Keratinocyte (primary cell): Measurements from ENCODE around the gene CORO1C. TPM values are rescaled to one million over a fixed set of nuclear protein-coding genes. Genes with fewer than 3 reads are reported as not detected.

Experiments used
- DNase-seq: peaks from one replicate; pipeline ENCODE4 v3.0.0-alpha.2; 2011; ENCODE audit warnings: low read depth, missing footprints, low spot score
- FAIRE-seq: peaks from 2 replicates; lab custom pipeline; 2011; peaks lifted over from hg19 to GRCh38; lab: Jason Lieb, UNC
- H2AFZ ChIP-seq: 2 replicates; pipeline ENCODE4 v1.6.0; 2012; ENCODE audit warnings: low read length, control low read depth, inconsistent platforms; ENCODE audit not compliant: control insufficient read depth
- H3K27ac ChIP-seq: 2 replicates; pipeline ENCODE4 v1.5.1; 2011; ENCODE audit warnings: low read length; ENCODE audit not compliant: control insufficient read depth, insufficient read depth
- H3K27me3 ChIP-seq: 3 replicates; pipeline ENCODE4 v1.6.0; 2011; ENCODE audit warnings: low read length; ENCODE audit not compliant: control insufficient read depth, insufficient read depth; ENCODE audit errors: extremely low read depth
- H3K36me3 ChIP-seq, 2 experiments: 2 replicates in 1 of 2; 3 replicates in 1 of 2; pipeline ENCODE4 v1.5.1; 2011; ENCODE audit warnings: low read length in 2 of 2, mild to moderate bottlenecking in 1 of 2; ENCODE audit not compliant: control insufficient read depth in 2 of 2, insufficient read depth in 2 of 2; ENCODE audit errors: extremely low read depth in 1 of 2
- H3K4me1 ChIP-seq: 3 replicates; pipeline ENCODE4 v1.5.1; 2011; ENCODE audit warnings: low read length; ENCODE audit not compliant: control insufficient read depth, insufficient read depth; ENCODE audit errors: extremely low read depth
- H3K4me2 ChIP-seq: 3 replicates; pipeline ENCODE4 v1.6.0; 2011; ENCODE audit warnings: low read depth, low read length; ENCODE audit not compliant: control insufficient read depth, insufficient read depth; ENCODE audit errors: extremely low read depth
- H3K4me3 ChIP-seq, 3 experiments: fragments of 200-600 bp in 1 of 3; sonication (generic) in 1 of 3; 2 replicates in 2 of 3; 3 replicates in 1 of 3; pipeline ENCODE4 v1.5.1; 2011 to 2016; ENCODE audit warnings: low read length in 3 of 3, mild to moderate bottlenecking in 3 of 3, control low read depth in 2 of 3, inconsistent platforms in 1 of 3, low read depth in 1 of 3, mixed read lengths in 1 of 3, mixed run types in 1 of 3, moderate library complexity in 1 of 3; ENCODE audit not compliant: control insufficient read depth in 2 of 3, insufficient read depth in 2 of 3; ENCODE audit errors: extremely low read depth in 1 of 3
- H3K79me2 ChIP-seq: 2 replicates; pipeline ENCODE4 v1.6.0; 2012; ENCODE audit warnings: low read length; ENCODE audit not compliant: control insufficient read depth, insufficient read depth
- H3K9ac ChIP-seq: 3 replicates; pipeline ENCODE4 v1.6.0; 2011; ENCODE audit warnings: low read length; ENCODE audit not compliant: control insufficient read depth, insufficient read depth; ENCODE audit errors: extremely low read depth
- H3K9me1 ChIP-seq: 3 replicates; pipeline ENCODE4 v1.6.0; 2011; ENCODE audit warnings: low read length; ENCODE audit not compliant: control insufficient read depth, insufficient read depth; ENCODE audit errors: extremely low read depth
- H3K9me3 ChIP-seq: 2 replicates; pipeline ENCODE4 v1.5.1; 2012; ENCODE audit warnings: low read depth, low read length; ENCODE audit not compliant: control insufficient read depth
- H4K20me1 ChIP-seq: 3 replicates; pipeline ENCODE4 v1.6.0; 2011; ENCODE audit warnings: low read length; ENCODE audit not compliant: control insufficient read depth, insufficient read depth; ENCODE audit errors: extremely low read depth
- CTCF ChIP-seq, 3 experiments: IDR thresholded peaks in 1 of 3; conservative IDR thresholded peaks in 1 of 3; optimal IDR thresholded peaks in 1 of 3; 2 replicates in 2 of 3; 3 replicates in 1 of 3; pipeline versions ENCODE3 to v1.5.1; 2011; ENCODE audit warnings: low read length in 3 of 3, mild to moderate bottlenecking in 3 of 3, moderate library complexity in 2 of 3, control low read depth in 1 of 3, inconsistent platforms in 1 of 3; ENCODE audit not compliant: insufficient read depth in 2 of 3; ENCODE audit errors: extremely low read depth in 1 of 3
- EZH2 ChIP-seq: IDR thresholded peaks from one replicate; pipeline ENCODE4 v1.6.1; 2012; ENCODE audit warnings: inconsistent platforms, mild to moderate bottlenecking, low read length, moderate library complexity
- dilution Hi-C: fragments of 300-500 bp; cut with MboI; formaldehyde crosslinking; loops from one replicate; pipeline ENCODE4 v1.7.0; 2020; ENCODE audit warnings: low sequenced_read_pairs; ENCODE audit not compliant: extremely low pct_ligation_motif_present
- polyA plus RNA-seq, 5 experiments: library from polyadenylated mRNA; depleted of rRNA in 3 of 5; stranded (reverse) in 3 of 5; stranded (forward) in 1 of 5; unstranded in 1 of 5; fragments of >200 nt; gene quantifications; 1 replicate in 1 of 5; 2 replicates in 3 of 5; 3 replicates in 1 of 5; pipeline versions ENCODE4 v1.2.1 to v1.2.3, GENCODE V29; 2011 to 2012; ENCODE audit warnings: missing spikeins in 2 of 5, low read depth in 1 of 5, low replicate concordance in 1 of 5

Gene CORO1C
- polyA plus RNA-seq, 1 donor (not counting 4 experiments of a cell fraction or from before 2014, with no cell fraction given), result 283 TPM

- DNase-seq, result no peak
- peak overlapping the region; percentile 31 for H3K27ac ChIP-seq
- TF ChIP-seq CTCF (optimal IDR thresholded peaks at IDR 0.05 in 1 of 3, IDR thresholded peaks at IDR 0.05 in 1 of 3, conservative IDR thresholded peaks at IDR 0.05 in 1 of 3; ENCODE audit: extremely low read depth in 1 of 3, insufficient read depth in 2 of 3, low read length in 3 of 3) (no peak), EZH2 (no peak)
- dilution Hi-C loops, result no loop called here
- H3K4me2 ChIP-seq, result peak overlapping the region; percentile 4
- H3K9me3 ChIP-seq, result no peaks in the 10 kb centered on the region
- no peaks in the 10 kb centered on the region for H3K36me3 ChIP-seq
- peaks cover 20% of the 10 kb centered on the region for H3K4me1 ChIP-seq
- no peaks in the 10 kb centered on the region for H3K79me2 ChIP-seq
- H3K9ac ChIP-seq, result peak overlapping the region; percentile 0
- H2AFZ ChIP-seq, result peak overlapping the region; percentile 34
- FAIRE-seq, result peak; percentile 68
- H3K9me1 ChIP-seq, result no peaks in the 10 kb centered on the region
- no peaks in the 10 kb centered on the region for H3K27me3 ChIP-seq
- H3K4me3 ChIP-seq, result no peak overlapping the region
- H4K20me1 ChIP-seq, result peaks cover 2% of the 10 kb centered on the region
These were observed 42.8 kb upstream of the CORO1C start for GRCh38 chr12:108773798-108774788.

DNA sequence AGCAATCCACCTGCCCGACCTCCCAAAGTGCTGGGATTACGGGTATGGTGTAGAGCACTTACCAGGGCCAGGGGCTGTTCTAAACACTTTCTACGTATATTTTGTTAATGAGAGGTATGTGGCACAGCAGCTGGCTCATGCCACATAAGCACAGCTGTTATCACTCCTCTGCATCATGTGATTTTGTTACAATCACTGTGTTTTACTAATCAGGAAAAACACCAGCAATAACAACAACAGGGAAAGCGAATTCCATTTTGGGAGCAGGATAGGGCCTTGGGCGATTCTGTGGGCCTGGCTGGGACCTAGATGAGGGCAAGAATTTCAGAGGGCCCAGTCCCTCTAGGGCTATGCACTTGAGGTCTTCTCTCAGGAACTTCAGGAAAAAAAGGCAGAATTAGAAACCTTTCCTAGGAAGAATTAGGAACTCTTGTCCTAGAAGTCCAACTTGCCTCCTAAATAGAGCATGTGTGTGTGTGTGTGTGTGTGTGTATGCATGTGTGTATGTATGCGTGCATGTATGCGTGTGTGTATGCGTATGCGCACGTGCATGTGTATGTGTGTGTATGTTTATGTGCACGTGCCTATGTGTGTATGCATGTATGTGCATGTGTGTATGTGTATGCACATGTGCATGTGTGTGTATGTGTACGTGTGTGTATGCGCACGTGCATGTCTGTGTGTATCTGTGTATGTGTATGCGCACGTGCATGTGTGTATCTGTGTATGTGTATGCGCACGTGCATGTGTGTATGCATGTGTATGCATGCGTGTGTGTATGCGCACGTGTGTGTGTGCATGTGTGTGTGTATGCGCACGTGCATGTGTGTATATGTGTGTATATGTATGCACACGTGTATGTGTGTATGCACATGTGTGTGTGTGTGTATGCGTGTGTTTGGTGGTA, 41.8 kb upstream of the CORO1C start:
- peaks cover under 1% of the 10 kb centered on the region for H4K20me1 ChIP-seq
- no peaks in the 10 kb centered on the region for H3K36me3 ChIP-seq
- TF ChIP-seq EZH2 (no peak), CTCF (optimal IDR thresholded peaks at IDR 0.05 in 1 of 3, IDR thresholded peaks at IDR 0.05 in 1 of 3, conservative IDR thresholded peaks at IDR 0.05 in 1 of 3; ENCODE audit: extremely low read depth in 1 of 3, insufficient read depth in 2 of 3, low read length in 3 of 3) (no peak)
- DNase-seq (no peak), FAIRE-seq (peak; percentile 79)
- dilution Hi-C loops, result no loop called here
- no peak overlapping the region for H3K4me2 ChIP-seq
- H3K27me3 ChIP-seq, result no peaks in the 10 kb centered on the region
- H3K9me1 ChIP-seq, result no peaks in the 10 kb centered on the region
- H3K4me1 ChIP-seq, result peaks cover 20% of the 10 kb centered on the region
- no peak overlapping the region for H2AFZ ChIP-seq
- H3K27ac ChIP-seq, result no peak overlapping the region
- no peaks in the 10 kb centered on the region for H3K79me2 ChIP-seq
- H3K4me3 ChIP-seq, result no peak overlapping the region
- no peaks in the 10 kb centered on the region for H3K9me3 ChIP-seq
- H3K9ac ChIP-seq, result no peak overlapping the region
